HG02840 (cell line): ENCODE data around the gene PCP2.
"Not testable (repeated sequence)": the region's sequence is repeated elsewhere in the genome, so short reads cannot be mapped to it uniquely, and the experiment has no call there.

ENCODE experiments used
- ATAC-seq: cut with Tn5 transposase; IDR thresholded peaks from one replicate; pipeline ENCODE4 v1.9.1; 2021; ENCODE audit warnings: mild to moderate bottlenecking, moderate library complexity, moderate number of reproducible peaks; ENCODE audit not compliant: unreplicated experiment, low FRiP score

PCP2 gene

DNA sequence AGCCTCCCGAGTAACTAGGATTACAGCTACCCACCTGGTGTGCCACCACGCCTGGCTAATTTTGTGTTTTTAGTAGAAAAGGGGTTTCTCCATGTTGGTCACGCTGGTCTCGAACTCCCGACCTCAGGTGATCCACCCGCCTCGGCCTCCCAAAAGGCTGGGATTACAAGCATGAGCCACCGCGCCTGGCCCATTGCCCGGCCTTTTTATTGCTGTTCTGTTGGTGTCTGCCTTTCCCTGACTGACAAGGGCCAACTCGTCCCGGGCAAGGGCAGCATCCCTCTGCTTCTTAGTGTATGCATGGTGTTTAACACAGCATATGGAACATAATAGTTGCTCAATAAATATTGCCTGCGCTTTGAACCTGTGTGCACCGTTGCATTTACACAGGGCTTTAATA, 29.1 kb upstream of the PCP2 start:
- ATAC-seq: no peak

DNA sequence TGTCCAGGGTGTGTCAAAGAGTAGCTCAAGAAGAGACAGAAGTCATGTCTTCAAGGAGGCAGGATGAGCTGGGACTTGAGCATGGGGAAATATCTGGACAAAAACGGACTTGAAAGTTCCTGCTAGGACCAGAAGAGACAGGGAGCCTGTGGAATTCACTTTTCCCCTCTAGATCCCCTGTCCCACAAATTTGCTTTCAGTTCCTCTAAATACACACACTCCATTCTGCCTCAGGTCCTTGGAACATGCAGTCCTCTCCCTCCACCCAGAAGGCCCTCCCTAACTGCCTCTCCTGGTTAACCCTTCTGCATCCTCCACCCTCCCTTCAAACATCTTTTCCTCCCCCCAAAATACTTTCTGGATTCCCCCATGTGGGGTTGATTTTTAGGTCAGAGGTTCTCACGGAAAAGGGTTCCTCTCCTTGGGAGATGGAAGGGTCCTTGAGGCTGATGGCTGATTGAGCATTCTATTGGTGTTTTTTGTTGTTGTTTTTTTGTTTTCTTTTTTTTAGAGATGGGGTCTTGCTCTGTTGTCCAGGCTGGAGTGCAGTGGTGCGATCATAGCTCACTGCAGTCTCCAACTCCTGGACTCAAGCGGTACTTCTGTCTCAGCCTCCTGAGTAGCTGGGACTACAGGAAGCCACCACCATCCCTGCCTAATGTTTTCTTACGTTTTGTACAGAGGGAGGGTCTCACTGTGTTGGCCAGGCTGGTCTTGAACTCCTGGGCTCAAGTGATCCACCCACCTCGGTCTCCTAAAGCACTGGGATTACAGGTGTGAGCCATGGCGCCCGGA, 28.4 kb upstream of the PCP2 start:
- no peak for ATAC-seq

DNA sequence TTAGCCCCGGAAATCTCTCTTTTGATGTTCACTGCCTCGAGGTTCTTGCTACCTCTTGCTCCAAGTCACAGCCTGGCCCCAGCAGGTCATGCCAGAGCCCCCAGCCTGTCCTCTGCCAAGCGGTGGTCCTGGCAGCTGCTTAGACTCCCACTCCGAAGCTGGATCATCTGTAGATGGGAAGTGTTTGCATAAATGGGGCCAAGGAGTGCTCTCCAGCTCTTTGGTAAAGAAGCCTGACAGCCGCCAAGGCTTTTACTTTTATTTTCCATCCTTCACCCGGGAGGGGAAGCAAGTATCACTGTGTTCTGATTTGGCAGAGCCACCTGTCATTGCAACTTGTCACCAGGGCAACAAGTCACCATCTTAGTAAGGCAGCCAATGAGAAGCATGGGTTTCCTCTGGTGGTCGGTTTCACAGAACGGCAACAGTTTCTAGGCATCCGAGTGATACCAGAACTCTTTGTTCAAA, 24.7 kb upstream of the PCP2 start:
- no peak for ATAC-seq

DNA sequence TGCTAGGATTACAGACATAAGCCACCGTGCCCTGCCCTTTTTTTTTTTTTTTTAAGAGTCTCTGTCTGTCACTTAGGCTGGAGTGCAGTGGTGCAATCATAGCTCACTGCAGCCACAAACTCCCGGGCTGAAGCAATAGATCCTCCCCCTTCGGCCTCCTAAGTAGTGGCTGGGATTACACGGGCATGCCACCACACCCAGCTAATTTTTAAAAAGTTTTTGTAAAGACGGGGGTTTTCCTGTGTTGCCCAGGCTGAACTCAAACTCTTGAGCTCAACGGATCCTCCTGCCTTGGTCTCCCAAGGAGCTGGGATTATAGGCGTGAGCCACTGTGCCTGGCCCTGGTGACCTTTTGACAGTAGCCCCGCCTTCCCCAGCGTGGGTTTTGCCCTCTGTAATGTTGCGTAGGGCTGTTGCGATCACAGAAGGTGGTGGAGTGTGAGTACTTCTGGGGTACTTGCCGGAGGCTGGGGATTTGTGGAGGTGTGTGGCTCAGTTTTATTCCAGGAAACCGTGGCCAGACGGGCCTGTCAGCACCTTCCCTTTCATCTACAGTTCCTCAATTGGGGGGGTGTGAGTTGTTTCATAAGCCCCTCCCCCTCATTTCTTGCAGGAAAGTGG, 23.7 kb upstream of the PCP2 start:
- no peak for ATAC-seq

DNA sequence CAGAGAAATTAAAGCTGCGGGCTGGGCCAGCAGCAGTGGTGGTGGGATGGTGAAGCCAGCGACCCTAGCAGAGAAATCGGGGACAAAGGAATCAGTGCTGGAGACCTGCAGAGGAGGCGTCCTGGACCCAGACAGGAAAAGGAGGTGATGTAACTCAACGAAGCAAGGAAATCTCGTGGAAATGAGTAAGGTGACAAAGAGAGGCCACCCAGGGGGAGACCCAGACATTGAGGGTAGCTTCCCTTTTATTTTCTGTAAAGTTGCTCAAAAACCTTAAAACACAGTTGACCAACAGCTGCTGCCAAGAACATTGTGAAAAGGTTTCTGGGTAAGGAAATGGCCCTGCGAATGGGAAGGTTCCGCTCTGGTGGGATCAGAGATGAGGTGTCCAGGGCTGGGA, 22.1 kb upstream of the PCP2 start:
- ATAC-seq: no peak

DNA sequence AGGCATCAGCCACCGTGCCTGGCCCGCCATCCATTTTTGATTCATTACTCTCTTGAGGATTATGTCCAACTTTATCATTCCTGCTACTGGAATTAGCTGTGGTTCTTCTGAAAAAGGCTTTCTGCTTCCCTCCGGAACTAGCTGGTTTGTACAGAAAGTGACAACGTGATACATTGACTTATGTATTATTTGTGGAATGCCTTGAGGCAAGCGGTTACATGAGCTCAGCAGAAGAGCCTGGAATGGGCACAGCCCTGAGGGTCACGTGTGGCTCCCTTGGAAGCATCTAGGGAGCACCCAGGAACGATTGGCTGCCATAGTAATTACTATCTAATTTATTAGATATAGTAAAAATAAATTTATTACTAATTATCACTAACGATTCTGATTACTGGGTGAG, 20.9 kb upstream of the PCP2 start:
- ATAC-seq: no peak

DNA sequence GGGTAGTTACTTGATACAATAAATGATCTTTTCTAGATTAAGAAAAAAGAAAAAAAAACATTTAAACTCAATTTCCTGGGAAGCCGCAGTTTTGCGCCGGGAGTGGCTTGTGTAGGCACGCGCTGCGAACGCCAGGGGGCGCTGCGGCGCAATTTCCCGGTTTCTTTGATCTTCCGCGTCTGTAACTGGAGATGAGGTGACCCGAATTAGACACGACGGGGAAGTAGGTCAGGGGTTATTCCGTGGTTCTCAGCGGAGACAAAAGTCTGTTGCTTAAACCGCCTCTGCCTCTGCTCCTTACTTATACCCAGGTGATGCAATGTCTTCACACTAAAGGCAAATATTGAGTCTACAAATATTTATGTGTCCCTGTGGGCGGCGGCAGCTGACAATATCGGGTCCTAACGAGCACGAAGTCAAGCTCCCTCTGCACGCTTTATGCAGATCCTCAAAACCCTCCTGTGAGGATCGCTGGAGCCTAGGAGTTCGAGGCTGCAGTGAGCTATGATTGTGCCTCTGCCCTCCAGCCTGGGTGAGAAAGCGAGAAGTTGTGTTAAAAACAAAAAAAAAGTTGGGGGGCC, 18.6 kb upstream of the PCP2 start:
- no peak for ATAC-seq

DNA sequence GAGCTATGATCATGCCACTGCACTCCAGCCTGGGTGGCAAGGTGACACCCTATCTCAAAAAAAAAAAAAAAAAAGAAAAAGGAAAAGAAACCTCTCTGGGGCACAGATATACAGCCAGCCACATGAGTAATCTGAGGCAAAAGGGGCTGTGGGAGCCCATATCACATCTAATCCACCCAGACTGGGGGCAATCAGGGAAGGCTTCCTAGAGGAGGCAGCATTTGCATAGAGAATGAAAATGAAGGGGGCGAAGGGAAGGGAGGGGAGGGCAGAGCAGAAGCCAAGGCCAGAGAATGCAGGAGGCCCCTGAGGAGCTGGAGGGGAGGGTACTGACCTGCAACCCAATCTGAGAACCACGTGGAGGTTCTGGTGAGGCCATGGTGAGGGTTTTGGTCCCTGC, 16.6 kb upstream of the PCP2 start:
- ATAC-seq: no peak

DNA sequence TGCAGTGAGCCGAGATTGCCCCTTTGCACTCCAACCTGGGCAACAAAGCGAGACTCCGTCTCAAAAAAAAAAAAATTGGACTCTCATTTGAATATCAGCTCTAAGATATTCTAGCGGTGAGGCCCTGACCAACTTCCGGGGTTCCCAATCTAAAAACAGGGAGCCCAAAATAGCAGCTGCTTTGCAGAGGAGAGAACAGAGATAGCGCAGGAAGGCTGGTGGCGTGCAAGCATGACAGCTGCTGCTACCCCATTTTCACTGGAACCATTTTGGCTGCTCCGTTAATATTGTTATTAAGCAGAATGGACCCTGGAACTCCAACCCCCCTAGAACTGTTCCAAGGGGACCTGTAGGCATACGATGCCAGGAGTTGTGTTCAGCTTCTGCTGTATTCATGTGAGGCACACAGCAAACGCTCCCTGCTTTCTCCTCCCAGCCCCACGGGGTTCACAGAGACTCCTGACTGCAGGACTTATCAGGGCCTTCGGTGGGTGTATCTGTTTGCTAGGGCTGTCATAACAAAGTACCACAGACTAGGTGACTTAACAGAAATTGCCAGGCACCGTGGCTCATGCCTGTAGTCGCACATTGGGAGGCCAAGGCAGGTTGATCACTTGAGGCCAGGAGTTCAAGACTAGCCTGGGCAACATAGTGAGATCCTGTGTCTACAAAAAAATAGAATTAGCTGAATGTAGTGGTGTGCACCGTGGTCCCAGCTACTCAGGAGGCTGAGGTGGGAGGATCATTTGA, 14.9 kb upstream of the PCP2 start:
- ATAC-seq: no peak

DNA sequence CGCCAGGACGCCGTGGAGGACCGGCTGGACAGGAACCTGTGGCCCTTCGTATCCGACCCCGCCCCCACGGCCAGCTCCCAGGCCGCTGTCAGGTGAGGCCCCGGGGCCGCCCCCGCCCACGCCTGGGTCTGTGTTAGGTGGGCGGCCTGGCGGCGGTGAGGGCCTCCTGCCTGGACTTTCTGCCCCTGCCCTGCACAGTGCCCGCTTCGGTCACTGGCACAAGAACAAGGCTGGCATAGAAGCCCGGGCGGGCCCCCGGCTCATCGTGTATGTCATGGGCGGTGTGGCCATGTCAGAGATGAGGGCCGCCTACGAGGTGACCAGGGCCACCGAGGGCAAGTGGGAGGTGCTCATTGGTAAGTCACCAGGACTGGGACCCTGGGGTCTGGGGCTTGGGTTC, 13.6 kb upstream of the PCP2 start:
- no peak for ATAC-seq

DNA sequence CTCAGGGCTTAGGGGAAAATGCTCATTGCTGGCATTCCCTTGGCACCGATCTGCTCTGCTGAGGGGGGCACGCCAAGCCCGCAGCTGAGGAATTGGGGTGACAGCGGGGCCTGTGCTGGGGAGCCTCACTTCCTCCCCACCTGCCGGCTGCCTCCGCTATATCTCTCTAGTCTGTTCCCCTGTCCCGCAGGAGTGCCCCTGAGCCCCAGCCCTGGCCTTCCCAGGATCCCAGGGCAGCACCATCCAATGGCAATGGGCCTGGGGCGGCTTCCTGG, 12.8 kb upstream of the PCP2 start:
- no peak for ATAC-seq

DNA sequence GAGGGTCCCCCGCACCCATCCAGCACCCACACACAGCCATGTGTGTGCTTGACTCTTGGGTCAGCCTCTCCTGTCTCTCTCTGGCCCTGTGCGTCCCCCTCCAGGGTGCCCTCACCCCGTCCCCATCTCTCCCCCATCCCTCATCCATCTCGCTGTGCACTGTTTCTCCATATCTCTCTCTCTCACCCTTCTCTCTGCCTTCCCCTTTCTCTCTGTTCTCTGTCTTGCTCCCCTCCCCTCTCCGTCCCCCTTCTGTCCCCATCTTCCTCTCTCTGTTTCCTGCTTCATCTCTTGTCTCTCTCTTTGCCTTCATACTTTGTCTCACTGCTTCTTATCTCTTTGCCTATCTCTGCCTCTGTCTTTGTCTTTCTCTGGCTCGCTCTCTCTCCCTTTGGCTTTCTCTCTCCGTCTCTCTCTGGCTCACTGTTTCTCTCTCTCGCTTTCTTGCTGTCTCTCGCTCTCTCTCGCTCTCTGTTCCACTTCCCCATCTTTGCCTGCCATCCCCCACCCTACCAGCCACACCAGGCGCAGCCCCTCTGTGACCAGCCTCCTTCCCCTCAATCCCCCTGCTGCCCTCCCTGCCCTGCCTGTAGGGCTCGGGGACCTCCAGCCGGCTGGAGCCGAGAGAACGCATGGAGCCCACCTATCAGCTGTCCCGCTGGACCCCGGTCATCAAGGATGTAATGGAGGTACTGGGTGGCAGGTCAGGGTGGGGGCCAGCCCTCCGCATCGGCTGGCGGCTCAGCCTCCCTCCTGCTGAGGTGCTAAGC, 12.3 kb upstream of the PCP2 start:
- ATAC-seq: no peak

DNA sequence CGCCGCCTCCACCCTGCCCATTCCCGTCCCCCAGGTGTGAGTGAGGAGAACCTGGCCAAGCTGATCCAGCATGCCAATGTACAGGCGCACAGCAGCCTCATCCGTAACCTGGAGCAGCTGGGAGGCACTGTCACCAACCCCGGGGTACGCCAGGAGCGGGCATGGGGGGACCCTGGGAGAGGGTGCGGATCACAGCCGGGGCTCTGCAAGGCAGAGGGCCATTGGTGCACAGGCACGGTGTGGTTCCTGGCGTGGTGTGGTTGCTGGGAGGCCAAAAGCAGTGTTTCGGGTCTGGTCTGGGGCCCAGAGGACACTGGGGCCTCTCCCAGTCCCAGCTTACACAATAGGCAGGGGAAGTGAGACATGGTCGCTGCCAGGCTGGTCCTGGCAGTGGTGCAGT, 11.6 kb upstream of the PCP2 start:
- no peak for ATAC-seq

DNA sequence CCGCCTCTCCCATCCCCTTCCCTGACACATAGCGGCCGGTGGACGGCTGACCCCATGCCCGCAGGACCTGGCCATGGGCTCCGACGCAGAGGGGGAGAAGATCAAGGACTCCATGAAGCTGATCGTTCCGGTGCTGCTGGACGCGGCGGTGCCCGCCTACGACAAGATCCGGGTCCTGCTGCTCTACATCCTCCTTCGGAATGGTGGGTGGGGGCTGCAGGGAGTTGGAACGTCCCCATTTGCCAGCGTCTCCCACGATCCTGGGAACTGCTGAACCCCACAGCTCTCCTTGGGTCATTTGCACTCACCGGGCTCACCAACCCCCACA, 11.0 kb upstream of the PCP2 start:
- ATAC-seq: no peak

DNA sequence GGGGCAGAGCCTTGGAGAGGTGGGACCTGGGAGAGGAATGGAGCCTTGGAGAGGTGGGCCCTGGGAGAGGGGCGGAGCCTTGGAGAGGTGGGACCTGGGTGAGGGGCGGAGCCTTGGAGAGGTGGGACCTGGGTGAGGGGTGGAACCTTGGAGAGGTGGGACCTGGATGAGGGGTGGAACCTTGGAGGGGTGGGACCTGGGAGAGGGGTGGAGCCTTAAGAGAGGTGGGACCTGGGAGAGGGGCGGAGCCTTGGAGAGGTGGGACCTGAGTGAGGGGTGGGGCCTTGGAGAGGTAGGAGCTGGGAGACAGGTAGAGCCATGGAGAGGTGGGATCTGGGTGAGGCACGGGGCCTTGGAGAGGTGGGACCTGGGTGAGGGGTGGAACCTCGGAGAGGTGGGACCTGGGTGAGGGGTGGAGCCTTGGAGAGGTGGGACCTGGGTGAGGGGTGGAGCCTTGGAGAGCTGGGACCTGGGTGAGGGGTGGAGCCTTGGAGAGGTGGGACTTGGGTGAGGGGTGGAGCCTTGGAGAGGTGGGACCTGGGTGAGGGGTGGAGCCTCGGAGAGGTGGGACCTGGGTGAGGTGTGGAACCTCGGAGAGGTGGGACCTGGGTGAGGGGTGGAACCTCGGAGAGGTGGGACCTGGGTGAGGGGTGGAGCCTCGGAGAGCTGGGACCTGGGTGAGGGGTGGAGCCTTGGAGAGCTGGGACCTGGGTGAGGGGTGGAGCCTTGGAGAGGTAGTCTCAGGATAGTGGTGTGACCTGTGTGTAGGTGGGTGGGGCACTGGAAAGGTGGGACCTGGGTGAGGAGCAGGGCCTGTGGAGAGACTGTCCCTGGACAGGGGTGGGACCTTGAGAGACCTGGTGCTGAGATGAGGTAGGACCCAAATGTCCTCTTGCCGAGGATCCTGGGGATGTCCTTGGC, 10.4 kb upstream of the PCP2 start:
- not testable (repeated sequence) for ATAC-seq

DNA sequence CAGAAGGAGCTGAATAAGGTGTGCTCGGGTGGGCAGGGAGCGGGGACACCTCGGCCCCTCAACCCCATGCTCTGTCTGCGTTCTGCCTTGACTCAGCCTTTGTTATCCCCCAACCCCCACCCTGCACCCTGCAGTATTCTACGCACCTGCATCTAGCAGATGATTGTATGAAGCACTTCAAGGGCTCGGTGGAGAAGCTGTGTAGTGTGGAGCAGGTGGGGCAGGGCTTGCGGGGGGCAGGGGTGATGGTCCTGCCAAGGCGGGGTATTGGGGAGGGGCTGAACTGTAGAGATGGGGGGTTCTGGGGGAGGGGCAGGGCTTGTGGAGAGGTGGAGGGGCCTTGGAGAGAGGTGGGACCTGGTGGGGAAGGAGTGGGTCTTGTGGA, 9.5 kb upstream of the PCP2 start:
- ATAC-seq: no peak

DNA sequence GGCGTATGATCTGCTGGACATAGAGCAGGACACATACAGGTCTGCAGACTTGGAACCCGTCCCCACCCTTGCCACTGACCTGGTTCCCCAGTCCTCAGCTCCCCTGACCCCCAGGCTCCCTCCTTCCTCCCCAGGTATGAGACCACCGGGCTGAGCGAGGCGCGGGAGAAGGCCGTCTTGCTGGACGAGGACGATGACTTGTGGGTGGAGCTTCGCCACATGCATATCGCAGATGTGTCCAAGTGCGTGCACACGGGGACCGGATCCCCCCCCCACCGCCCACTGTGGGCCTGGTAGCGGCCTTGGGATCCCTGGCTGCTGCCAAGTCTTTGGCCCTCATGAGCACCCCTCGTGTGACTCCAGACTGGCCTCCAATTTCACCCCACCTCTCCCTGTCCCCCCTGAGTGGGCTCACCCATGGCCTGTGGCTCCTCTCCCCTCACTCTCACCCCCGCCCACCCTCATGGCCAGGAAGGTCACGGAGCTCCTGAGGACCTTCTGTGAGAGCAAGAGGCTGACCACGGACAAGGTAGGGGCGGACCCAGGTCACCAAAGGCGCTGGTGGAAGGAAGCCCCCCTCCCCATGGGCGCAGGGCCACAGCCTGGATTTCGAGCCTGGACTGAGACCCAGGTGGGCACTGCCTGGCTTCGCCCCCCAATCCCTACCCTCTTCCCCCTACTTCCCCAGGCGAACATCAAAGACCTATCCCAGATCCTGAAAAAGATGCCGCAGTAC, 8.9 kb upstream of the PCP2 start:
- no peak for ATAC-seq

DNA sequence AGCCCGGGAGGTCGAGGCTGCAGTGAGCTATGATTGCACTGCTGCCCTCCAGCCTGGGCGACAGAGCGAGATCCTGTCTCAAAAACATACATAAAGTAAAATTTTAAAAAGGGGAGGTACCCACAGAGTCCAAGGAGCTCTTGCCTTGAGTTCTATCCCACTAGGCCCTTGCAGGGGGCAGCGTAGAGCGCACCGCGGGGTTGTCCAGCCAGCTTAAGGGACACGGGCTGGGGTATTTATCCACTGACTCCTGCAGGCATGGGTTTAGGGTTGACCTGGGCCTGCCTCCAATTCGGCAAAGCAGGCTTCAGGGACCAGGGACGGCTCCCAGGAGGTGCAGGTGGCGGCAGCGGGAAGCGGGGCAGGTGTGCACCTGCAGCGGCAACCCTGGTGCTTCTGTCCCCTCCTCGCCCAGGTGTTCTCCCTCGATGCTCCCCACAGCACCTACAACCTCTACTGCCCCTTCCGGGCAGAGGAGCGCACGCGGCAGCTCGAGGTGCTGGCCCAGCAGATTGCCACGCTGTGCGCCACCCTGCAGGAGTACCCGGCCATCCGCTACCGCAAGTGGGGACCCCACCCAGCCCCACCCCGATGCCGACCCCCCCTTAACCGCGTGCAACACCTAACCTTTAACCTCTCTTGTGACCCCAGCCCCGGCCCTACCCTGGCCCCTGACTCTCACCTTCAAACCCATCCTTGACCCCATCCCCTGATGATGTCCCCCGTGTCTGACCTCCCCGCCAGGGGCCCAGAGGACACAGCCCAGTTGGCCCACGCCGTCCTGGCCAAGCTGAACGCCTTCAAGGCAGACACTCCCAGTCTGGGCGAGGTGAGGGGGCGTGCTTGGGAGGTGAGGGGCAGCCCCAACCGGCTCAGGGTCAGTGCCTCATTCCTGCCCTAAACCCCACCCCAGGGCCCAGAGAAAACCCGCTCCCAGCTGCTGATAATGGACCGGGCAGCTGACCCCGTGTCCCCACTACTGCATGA, 8.1 kb upstream of the PCP2 start:
- ATAC-seq: no peak
